AG09309 (cell line): ENCODE results near the gene RABEPK.
"Not testable (repeated sequence)": the region's sequence is repeated elsewhere in the genome, so short reads cannot be mapped to it uniquely, and the experiment has no call there.

ENCODE experiments used
- DNase-seq: peaks from one replicate; pipeline ENCODE4 v3.0.0-alpha.2; 2010; ENCODE audit warnings: low read depth
- H3K4me3 ChIP-seq: 2 replicates; pipeline ENCODE4 v1.5.1; 2011; ENCODE audit warnings: mild to moderate bottlenecking, low read depth, low read length, moderate library complexity; ENCODE audit not compliant: control insufficient read depth
- CTCF ChIP-seq: IDR thresholded peaks from 2 replicates; pipeline ENCODE4 v1.5.1; 2011; ENCODE audit warnings: mild to moderate bottlenecking, low read depth, low read length, inconsistent platforms; ENCODE audit not compliant: insufficient read depth, control insufficient read depth; ENCODE audit errors: missing control alignments

Gene RABEPK

GRCh38 chr9:125235804-125236519, 35.6 kb downstream of the RABEPK start:
- H3K4me3 ChIP-seq = peak overlapping the region; percentile 25
- TF ChIP-seq CTCF = no peak
- no peak for DNase-seq

- H3K4me3 ChIP-seq, DNase-seq: not testable (repeated sequence)
These were observed 36.3 kb downstream of the RABEPK start for GRCh38 chr9:125236520-125237159.

DNA sequence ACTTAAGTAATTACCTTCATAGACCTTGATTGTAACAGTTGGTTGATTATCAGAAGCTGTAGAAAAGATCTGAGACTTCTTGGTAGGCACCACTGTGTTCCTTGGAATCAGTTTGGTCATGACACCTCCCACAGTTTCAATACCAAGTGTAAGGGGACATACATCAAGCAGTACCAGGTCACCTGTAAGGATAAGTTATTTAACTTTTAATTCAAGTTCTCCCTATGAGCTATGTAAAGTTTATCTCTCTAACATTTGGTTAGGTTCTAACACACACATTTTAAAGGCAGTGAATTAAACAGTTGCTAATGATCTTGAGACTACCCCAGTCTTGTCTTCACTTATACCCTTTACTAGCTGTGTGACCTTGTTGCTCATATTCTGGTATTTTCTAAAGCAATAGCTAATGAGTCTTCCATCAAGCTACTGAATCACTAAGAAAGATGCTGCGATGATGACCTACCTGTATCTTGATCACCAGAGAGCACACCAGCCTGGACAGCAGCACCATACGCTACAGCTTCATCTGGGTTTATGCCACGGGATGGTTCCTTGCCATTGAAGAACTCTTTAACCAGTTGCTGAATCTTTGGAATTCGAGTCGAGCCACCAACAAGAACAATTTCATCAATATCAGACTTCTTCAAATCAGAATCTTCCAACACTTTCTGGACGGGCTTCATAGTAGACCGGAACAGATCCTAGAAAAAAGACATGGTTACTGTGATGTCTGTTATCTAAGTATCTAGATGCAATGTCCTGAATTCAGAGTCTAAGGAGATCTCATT, 38.0 kb downstream of the RABEPK start:
- H3K4me3 ChIP-seq = peak overlapping the region; percentile 26
- no peak for DNase-seq

GRCh38 chr9:125238915-125239446, 38.6 kb downstream of the RABEPK start:
- DNase-seq = no peak
- H3K4me3 ChIP-seq = peak overlapping the region; percentile 69
- TF ChIP-seq CTCF = no peak

More for the DNA sequence above, 38.0 kb downstream of the RABEPK start:
- no peak for TF ChIP-seq CTCF

GRCh38 chr9:125239631-125240597, 39.6 kb downstream of the RABEPK start:
- no peak for TF ChIP-seq CTCF
- H3K4me3 ChIP-seq = peak overlapping the region; percentile 69

DNA sequence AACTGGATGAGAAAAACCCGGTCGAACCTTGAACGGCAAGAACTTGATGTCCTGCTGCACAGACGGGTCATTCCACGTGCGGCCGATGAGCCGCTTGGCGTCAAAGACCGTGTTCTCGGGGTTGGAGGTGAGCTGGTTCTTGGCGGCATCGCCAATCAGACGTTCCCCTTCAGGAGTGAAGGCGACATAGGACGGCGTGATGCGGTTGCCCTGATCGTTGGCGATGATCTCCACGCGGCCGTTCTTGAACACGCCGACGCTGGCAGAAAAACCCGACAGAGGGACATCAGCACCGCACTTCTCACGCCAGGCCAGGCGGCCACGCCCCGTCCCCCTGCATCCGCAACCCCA, 40.3 kb downstream of the RABEPK start:
- TF ChIP-seq CTCF = no peak
- DNase-seq = no peak
- peak overlapping the region; percentile 69 for H3K4me3 ChIP-seq

More at GRCh38 chr9:125239631-125240597, 39.6 kb downstream of the RABEPK start:
- DNase-seq = no peak
